DOHH2 (cell line): ENCODE measurements around the gene KCNMA1.

Source experiments
- H3F3A ChIP-seq: fragments of 200-600 bp; sonication (generic), shearing (Covaris generic); 2 replicates; pipeline ENCODE4 v1.6.0; 2016; ENCODE audit warnings: antibody characterized with exemption, mild to moderate bottlenecking; ENCODE audit not compliant: control insufficient read depth, insufficient read depth
- H3K27ac ChIP-seq: fragments of 200-600 bp; sonication (generic); 2 replicates; pipeline ENCODE4 v1.5.1; 2014; ENCODE audit warnings: low read depth, mild to moderate bottlenecking, low read length, moderate library complexity
- H3K27me3 ChIP-seq: fragments of 200-600 bp; sonication (generic); 2 replicates; pipeline ENCODE4 v1.6.1; 2014; ENCODE audit warnings: mild to moderate bottlenecking, low read length, mixed read lengths; ENCODE audit not compliant: control insufficient read depth
- H3K36me3 ChIP-seq: fragments of 200-600 bp; sonication (generic); 2 replicates; pipeline ENCODE4 v1.6.1; 2014; ENCODE audit warnings: mild to moderate bottlenecking, low read length, moderate library complexity, mixed read lengths; ENCODE audit not compliant: control insufficient read depth
- H3K4me1 ChIP-seq: fragments of 200-600 bp; sonication (generic); 2 replicates; pipeline ENCODE4 v1.6.1; 2014; ENCODE audit warnings: mild to moderate bottlenecking, low read length, mixed read lengths; ENCODE audit not compliant: control insufficient read depth
- H3K4me2 ChIP-seq: fragments of 200-600 bp; sonication (generic); 2 replicates; pipeline ENCODE4 v1.6.0; 2014; ENCODE audit warnings: mild to moderate bottlenecking, low read length, moderate library complexity
- H3K4me3 ChIP-seq: fragments of 200-600 bp; sonication (generic); 2 replicates; pipeline ENCODE4 v1.5.1; 2014; ENCODE audit warnings: mild to moderate bottlenecking, low read length, mixed read lengths
- H3K79me2 ChIP-seq: fragments of 200-600 bp; sonication (generic); 2 replicates; pipeline ENCODE4 v1.6.1; 2014; ENCODE audit warnings: mild to moderate bottlenecking, low read length, mixed read lengths; ENCODE audit not compliant: control insufficient read depth
- H3K9me2 ChIP-seq: fragments of 200-600 bp; sonication (generic); replicated peaks from 2 replicates; pipeline ENCODE4 v1.6.1; 2014; ENCODE audit warnings: mild to moderate bottlenecking, low read length, mixed read lengths; ENCODE audit not compliant: control insufficient read depth
- H3K9me3 ChIP-seq: fragments of 200-600 bp; sonication (generic); 2 replicates; pipeline ENCODE4 v1.6.1; 2014; ENCODE audit warnings: antibody characterized with exemption, low read length, mixed read lengths; ENCODE audit not compliant: control insufficient read depth, insufficient read depth
- H4K20me1 ChIP-seq: fragments of 200-600 bp; sonication (generic); 2 replicates; pipeline ENCODE4 v1.6.0; 2014; ENCODE audit warnings: low read depth, mild to moderate bottlenecking, antibody characterized with exemption, low read length, moderate library complexity; ENCODE audit not compliant: control insufficient read depth, insufficient read depth
- EZH2phosphoT487 ChIP-seq: fragments of 200-600 bp; sonication (generic); IDR thresholded peaks from 2 replicates; pipeline ENCODE4 v1.6.1; 2017; ENCODE audit warnings: borderline replicate concordance, mild to moderate bottlenecking, antibody characterized with exemption, low read length, moderate library complexity, mixed read lengths
- TF ChIP-seq, protein P1 (sequence below): fragments of 200-600 bp; sonication (generic); IDR thresholded peaks from one replicate; pipeline ENCODE4 v1.5.1; 2014; ENCODE audit warnings: antibody characterized with exemption, mild to moderate bottlenecking, low read depth, low read length; ENCODE audit not compliant: poor library complexity, severe bottlenecking

The KCNMA1 gene

DNA sequence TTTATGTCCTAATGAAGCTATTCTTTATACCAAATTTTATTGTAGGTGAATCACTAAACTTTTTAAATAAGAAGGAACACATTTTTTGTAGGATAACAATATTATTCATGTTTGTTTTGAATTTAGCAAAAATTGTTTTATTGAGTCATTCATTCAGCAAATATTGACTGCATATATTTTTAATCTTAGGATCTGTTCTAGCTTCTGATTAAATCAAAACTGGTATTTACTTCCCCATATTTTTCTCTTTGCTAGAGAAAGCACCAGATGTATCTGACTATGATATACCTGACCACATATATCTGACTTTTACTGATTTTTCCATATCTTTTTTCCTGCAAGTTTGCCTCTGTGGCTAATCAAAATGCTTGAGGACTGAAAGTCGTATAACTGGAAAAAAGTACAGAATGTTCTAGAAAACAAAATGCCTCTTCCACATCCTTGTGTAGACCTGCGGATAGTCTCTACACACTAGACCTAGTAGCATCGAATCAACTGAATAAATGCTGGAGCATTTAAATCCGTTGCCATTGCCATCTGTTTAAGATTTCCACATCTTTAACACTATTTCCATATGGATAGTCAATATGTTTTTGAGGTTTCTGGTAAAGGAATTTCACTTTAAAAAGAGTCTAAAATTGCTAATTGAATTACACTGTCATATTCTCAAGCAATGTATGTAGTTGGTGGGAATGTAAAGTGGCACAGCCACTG is 594.7 kb downstream of the KCNMA1 start:
- H3K4me3 ChIP-seq, result no peak overlapping the region
- H3K4me1 ChIP-seq, result peaks cover 3% of the 10 kb centered on the region; the same call in 1 of the 2 replicates
- no peaks in the 10 kb centered on the region for H3K9me2 ChIP-seq
- no peaks in the 10 kb centered on the region for H3K27me3 ChIP-seq
- H3K79me2 ChIP-seq, result no peaks in the 10 kb centered on the region
- H3K4me2 ChIP-seq, result no peak overlapping the region
- H3K9me3 ChIP-seq, result no peaks in the 10 kb centered on the region
- TF ChIP-seq EZH2phosphoT487, result no peak
- TF ChIP-seq, protein P1, sequence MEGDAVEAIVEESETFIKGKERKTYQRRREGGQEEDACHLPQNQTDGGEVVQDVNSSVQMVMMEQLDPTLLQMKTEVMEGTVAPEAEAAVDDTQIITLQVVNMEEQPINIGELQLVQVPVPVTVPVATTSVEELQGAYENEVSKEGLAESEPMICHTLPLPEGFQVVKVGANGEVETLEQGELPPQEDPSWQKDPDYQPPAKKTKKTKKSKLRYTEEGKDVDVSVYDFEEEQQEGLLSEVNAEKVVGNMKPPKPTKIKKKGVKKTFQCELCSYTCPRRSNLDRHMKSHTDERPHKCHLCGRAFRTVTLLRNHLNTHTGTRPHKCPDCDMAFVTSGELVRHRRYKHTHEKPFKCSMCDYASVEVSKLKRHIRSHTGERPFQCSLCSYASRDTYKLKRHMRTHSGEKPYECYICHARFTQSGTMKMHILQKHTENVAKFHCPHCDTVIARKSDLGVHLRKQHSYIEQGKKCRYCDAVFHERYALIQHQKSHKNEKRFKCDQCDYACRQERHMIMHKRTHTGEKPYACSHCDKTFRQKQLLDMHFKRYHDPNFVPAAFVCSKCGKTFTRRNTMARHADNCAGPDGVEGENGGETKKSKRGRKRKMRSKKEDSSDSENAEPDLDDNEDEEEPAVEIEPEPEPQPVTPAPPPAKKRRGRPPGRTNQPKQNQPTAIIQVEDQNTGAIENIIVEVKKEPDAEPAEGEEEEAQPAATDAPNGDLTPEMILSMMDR, result no peak
- no peaks in the 10 kb centered on the region for H3K36me3 ChIP-seq
- H3K27ac ChIP-seq, result no peak overlapping the region
- H4K20me1 ChIP-seq, result no peaks in the 10 kb centered on the region
- no peaks in the 10 kb centered on the region for H3F3A ChIP-seq

DNA sequence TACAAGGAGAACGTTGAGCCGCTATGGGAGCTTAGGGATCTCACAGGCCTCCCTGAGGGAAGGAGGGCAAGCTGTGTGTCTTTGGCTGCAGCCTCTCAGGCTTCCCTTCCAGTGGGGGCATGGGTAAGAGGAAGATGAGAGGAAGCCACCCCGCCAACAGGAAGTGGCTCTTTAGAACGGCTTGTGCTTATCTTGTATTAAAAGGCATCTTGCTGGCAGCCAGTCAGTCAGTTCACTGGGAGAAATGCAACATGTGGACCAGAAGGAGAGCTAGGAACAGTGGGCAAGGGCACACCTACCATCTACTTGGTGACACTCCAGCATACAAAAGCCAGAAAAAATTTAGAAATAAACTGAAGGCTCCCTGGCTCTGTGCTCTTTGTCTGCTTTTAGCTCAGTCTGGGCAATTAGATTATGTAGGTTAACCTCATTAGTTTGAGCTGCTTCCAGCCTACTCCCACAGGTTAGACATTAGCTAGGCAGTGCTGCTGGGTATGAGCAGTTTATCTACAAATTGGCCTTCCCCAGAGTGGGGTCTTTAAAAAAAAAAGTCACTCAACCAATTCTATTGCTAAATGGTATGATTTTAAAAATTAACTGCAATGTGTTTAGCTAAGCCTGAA is 595.9 kb downstream of the KCNMA1 start:
- Histone ChIP-seq H3F3A (no peaks in the 10 kb centered on the region), H3K4me2 (no peak overlapping the region), H3K27ac (no peak overlapping the region), H4K20me1 (no peaks in the 10 kb centered on the region), H3K4me3 (no peak overlapping the region), H3K9me3 (no peaks in the 10 kb centered on the region), H3K4me1 (peaks cover 3% of the 10 kb centered on the region; the same call in 1 of the 2 replicates), H3K27me3 (no peaks in the 10 kb centered on the region), H3K79me2 (no peaks in the 10 kb centered on the region), H3K9me2 (no peaks in the 10 kb centered on the region), H3K36me3 (no peaks in the 10 kb centered on the region)
- no peak for TF ChIP-seq EZH2phosphoT487
- TF ChIP-seq, protein P1, result no peak

DNA sequence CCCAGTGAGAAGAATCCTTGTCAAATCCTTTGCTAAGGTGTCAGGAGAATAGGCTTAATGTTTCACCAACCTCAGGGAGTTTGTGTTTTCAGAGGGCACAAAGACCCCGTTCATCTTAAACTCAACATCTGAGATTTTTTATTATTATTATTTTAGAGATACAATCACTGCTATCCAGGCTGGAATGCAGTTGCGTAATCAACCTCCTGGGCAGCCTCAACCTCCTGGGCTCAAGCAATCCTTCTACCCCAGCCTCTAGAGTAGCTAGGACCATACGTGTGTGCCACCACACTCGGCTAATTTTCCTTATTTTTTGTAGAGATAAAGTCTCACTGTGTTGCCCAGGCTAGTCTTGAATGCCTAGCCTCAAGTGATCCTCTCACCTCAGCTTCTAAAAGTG is 599.2 kb downstream of the KCNMA1 start:
- Histone ChIP-seq H3K9me2 (no peaks in the 10 kb centered on the region), H3K79me2 (no peaks in the 10 kb centered on the region), H3K4me3 (no peak overlapping the region), H3K4me1 (peaks cover 3% of the 10 kb centered on the region; the same call in 1 of the 2 replicates), H4K20me1 (no peaks in the 10 kb centered on the region), H3K27me3 (no peaks in the 10 kb centered on the region), H3K9me3 (no peaks in the 10 kb centered on the region), H3K27ac (no peak overlapping the region), H3K4me2 (no peak overlapping the region), H3F3A (no peaks in the 10 kb centered on the region), H3K36me3 (no peaks in the 10 kb centered on the region)
- TF ChIP-seq EZH2phosphoT487, result no peak
- TF ChIP-seq, protein P1, result no peak
